Heart left ventricle (tissue), 16 donors: Measurements from ENCODE around the gene TEX38. TPM values are rescaled to one million over a fixed set of nuclear protein-coding genes. Genes with fewer than 3 reads are reported as not detected.

Source experiments
- ATAC-seq, 4 donors: fragments of 200-7000 bp; cut with Tn5 transposase; one replicate each; pipeline ENCODE4 v1.9.1; 2020 to 2022; ENCODE audit warnings: moderate library complexity in 4 of 4, mild to moderate bottlenecking in 3 of 4, moderate number of reproducible peaks in 1 of 4
- DNase-seq, 5 donors: peaks; one replicate each; pipeline ENCODE4 v3.0.0-alpha.2; 2020
- H3K27ac ChIP-seq, 12 donors: fragments of 200-600 bp; sonication (generic) in 4 of 12; one replicate each; pipeline versions ENCODE4 v1.5.0 to v1.8.0; 2016 to 2022; ENCODE audit warnings: mild to moderate bottlenecking in 2 of 12
- H3K27me3 ChIP-seq, 9 donors: fragments of 200-600 bp; sonication (generic) in 2 of 9; one replicate each; pipeline versions ENCODE4 v1.5.1 to v1.8.0; 2016 to 2022; ENCODE audit warnings: mild to moderate bottlenecking in 3 of 9
- H3K36me3 ChIP-seq, 9 donors: fragments of 200-600 bp; sonication (generic) in 2 of 9; one replicate each; pipeline versions ENCODE4 v1.5.0 to v1.8.0; 2018 to 2022; ENCODE audit warnings: mild to moderate bottlenecking in 2 of 9
- H3K4me1 ChIP-seq, 12 donors: fragments of 200-600 bp; sonication (generic) in 4 of 12; one replicate each; pipeline versions ENCODE4 v1.5.0 to v1.8.0; 2016 to 2022; ENCODE audit warnings: mild to moderate bottlenecking in 3 of 12
- H3K4me3 ChIP-seq, 12 donors: fragments of 200-600 bp; sonication (generic) in 4 of 12; one replicate each; pipeline versions ENCODE4 v1.5.0 to v1.8.0; 2017 to 2022; ENCODE audit warnings: mild to moderate bottlenecking in 9 of 12, moderate library complexity in 4 of 12
- H3K9me3 ChIP-seq, 12 donors: fragments of 200-600 bp; sonication (generic) in 4 of 12; one replicate each; pipeline versions ENCODE4 v1.5.0 to v1.8.0; 2016 to 2022; ENCODE audit warnings: mild to moderate bottlenecking in 1 of 12
- POLR2A ChIP-seq, 2 donors: fragments of 450-650 bp; IDR thresholded peaks; one replicate each; pipeline ENCODE4 v1.6.1; 2017; ENCODE audit warnings: antibody characterized with exemption in 2 of 2, mild to moderate bottlenecking in 2 of 2, moderate library complexity in 2 of 2
- WGBS, 4 donors: extraction: QIAGEN DNeasy Blood & Tissue Kit in 2 of 4; methylation state at CpG; one replicate each; pipeline versions ENCODE4 v1.1.5 to v1.1.7; 2013 to 2018; 5-methylcytosine and 5-hydroxymethylcytosine counted together
- intact Hi-C, 10 donors: fragments of 100-400 bp; cut with DNase I; formaldehyde crosslinking; loops; one replicate each; pipeline versions ENCODE4 v1.11.1 to v1.14.2; 2022
- polyA plus RNA-seq, 2 donors: library from polyadenylated mRNA; stranded (reverse); fragments of 200-250 nt; gene quantifications; one replicate each; pipeline ENCODE4 v1.2.3, GENCODE V29; 2013
- total RNA-seq, 9 donors: library from RNA; depleted of rRNA in 2 of 9; stranded (reverse); fragments of >200 nt in 2 of 9; fragmentation: NEBNext Ultra II Directional in 3 of 9; extraction: Animal tissue kit (Norgen Biotek cat#: 25700) in 3 of 9; gene quantifications; one replicate each; pipeline versions ENCODE4 v1.1.0 to v1.2.4, GENCODE V29; 2016 to 2023
- TF ChIP-seq, protein P1 (sequence below), 12 donors: fragments of 200-600 bp; sonication (generic) in 4 of 12; IDR thresholded peaks; one replicate each; pipeline versions ENCODE4 v1.5.0 to v1.8.0; 2018 to 2022; ENCODE audit warnings: antibody characterized with exemption in 12 of 12, mild to moderate bottlenecking in 5 of 12
- donor health status: ischemic (EF 13 %, LVEDD 7.1; RV severe dilation, severe dysfunction).
- donor health status: healthy with polysubstance abuse.
- donor health status: DM: no; HTN: yes; CAD: no.
- donor health status: DM: no; HTN: no; CAD: no.
- donor health status: ischemic (EF 25% LVEDD 6.9; RV normal size, moderate dysfunction).
- donor health status: ischemic (EF 25% LVEDD 5.7; RV mildly dilated, moderate dysfunction).
- donor health status: healthy.
- donor health status: DM: yes; HTN: yes; CAD: no.
- donor health status: ischemic (EF 35%, LVEDD 5.7; RV mildly dilated, moderate dysfunction).
- donor health status: nonischemic (EF 11% LVEDD 7.7; RV severe dilation, severe dysfunction).
- donor health status: DM: yes; HTN: yes; CAD: no.
- donor health status: PGD.
- donor health status: ischemic (EF 29% LVEDD 5.4; RV normal size, mild dysfunction).
- donor health status: nonischemic (EF 23%, LVEDD 6.1; RV moderate dilation, normal function).

The TEX38 gene
- total and polyA plus RNA-seq, 11 donors, result 0.81 TPM; not detected in 10

DNA sequence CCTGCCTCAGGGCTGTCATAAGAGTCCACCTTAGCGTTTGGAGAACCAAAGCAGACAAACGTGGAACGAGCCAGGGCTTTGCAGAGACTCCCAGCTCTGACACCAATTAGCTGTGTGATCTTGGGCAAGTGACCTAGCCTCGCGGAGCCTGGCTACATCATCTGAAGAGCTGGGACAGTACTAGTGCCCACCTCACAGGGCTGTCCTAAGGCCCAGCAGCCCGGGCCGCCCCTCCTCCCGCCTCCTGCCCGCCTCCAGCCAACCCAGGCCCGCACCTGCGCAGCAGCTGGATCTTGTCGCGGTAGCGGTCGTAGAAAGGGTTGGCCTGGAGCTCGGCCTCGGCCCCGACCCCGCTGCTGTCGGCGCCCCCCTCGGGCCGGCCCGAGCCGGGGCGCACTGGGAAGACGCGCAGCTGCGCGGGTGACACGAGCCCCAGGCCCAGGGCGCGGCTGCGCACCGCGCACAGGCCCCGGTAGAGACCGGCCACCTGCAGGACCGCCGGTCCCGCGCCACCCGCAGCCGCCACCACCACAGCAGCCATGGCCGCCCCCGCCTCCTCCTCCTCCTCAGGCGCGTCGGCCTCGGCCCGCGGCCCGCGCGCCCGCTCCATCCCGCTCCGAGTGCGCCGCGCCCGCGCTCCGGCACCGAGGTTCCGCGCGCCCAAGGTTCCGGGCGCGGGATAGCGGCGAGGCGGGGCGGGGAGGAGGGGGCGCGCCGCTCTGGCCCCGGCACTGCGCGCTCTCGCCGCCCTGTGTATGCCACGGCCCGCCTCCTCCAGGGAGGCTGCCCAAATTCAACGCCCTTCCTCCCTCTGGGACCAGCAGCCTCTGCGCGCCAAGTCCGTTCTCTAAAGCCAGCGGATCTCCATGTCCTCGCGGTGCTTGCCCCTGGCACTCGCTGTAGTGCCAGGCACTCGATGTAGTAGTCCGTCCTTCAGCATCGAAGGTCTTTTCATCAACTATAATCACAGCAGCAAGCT, 3.6 kb upstream of the TEX38 start, which contains the start of gene ATPAF1:
ATPAF1 (minus strand) TSS at position 583 of the 979 bp plus-strand sequence; CDS start at position 541, 42 bp downstream.
- ATAC-seq, result peak; percentile 73 to 94 (median 90)
- peak; percentile 71 to 86 (median 80) for DNase-seq

DNA sequence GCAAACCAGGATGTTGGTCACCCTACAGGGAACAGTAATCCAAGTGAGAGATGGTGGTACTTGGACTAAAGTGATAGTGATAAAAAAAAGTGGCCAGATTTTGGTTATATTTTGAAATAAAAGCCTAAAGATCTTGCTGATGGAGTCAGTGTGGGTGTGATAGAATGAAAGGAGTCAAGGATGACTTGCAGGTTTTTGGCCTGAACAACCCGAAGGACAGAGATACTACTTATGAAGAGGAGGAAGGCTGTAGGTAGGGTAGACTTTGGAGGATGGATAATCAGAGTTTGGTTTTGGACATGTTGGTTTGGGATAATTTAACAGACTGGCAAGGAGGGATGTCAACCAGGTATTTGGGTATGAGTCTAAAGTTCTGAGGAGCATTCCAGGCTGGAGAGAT, 1.5 kb upstream of the TEX38 start:
- no peak for ATAC-seq
- H3K9me3 ChIP-seq, result no peaks in the 10 kb centered on the region
- peaks cover 0 to 28% (median 17%) of the 10 kb centered on the region in 9 donors for H3K36me3 ChIP-seq
- WGBS, 4 donors, result 90 to 98% (median 93%) methylated on average over 1 of the region's 1 CpG
- no peak overlapping the region for H3K27ac ChIP-seq
- H3K27me3 ChIP-seq, result no peaks in the 10 kb centered on the region
- H3K4me3 ChIP-seq, result no peak overlapping the region
- no peak for DNase-seq
- peaks cover 4 to 28% (median 21%) of the 10 kb centered on the region in 12 donors for H3K4me1 ChIP-seq
- TF ChIP-seq, protein P1, sequence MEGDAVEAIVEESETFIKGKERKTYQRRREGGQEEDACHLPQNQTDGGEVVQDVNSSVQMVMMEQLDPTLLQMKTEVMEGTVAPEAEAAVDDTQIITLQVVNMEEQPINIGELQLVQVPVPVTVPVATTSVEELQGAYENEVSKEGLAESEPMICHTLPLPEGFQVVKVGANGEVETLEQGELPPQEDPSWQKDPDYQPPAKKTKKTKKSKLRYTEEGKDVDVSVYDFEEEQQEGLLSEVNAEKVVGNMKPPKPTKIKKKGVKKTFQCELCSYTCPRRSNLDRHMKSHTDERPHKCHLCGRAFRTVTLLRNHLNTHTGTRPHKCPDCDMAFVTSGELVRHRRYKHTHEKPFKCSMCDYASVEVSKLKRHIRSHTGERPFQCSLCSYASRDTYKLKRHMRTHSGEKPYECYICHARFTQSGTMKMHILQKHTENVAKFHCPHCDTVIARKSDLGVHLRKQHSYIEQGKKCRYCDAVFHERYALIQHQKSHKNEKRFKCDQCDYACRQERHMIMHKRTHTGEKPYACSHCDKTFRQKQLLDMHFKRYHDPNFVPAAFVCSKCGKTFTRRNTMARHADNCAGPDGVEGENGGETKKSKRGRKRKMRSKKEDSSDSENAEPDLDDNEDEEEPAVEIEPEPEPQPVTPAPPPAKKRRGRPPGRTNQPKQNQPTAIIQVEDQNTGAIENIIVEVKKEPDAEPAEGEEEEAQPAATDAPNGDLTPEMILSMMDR (IDR thresholded peaks at IDR 0.05), result no peak
- no peak for TF ChIP-seq POLR2A (IDR thresholded peaks at IDR 0.05)
- intact Hi-C loops, result loop anchor here in 2 of 10 donors (5.0 kb wide), 1 partner anchor 47 kb away; the partner anchor contains the start of gene EFCAB14 (in 2 of the 2)

More for the DNA sequence above, 3.6 kb upstream of the TEX38 start, which contains the start of gene ATPAF1:
- H3K27me3 ChIP-seq, result no peaks in the 10 kb centered on the region
- peaks cover 4 to 31% (median 22%) of the 10 kb centered on the region in 12 donors for H3K4me1 ChIP-seq
- H3K36me3 ChIP-seq, result peaks cover 0 to 29% (median 22%) of the 10 kb centered on the region in 9 donors
- intact Hi-C loops, result loop anchor here in 5 of 10 donors (5.0 to 10.0 kb wide), 4 partner anchors 49 to 54 kb away; partner anchors contain the start of genes MOB3C (in 3 of the 5) and EFCAB14 (in 1 of the 5)
- H3K9me3 ChIP-seq, result no peaks in the 10 kb centered on the region
- H3K27ac ChIP-seq, result peak within 1 kb of the TSS; percentile 74 to 92 (median 83)
- peak in 1 of 2 donors; percentile 42 for TF ChIP-seq POLR2A (IDR thresholded peaks at IDR 0.05)
- TF ChIP-seq, protein P1 (IDR thresholded peaks at IDR 0.05), result peak in 1 of 12 donors; percentile 5
- H3K4me3 ChIP-seq, result peak within 1 kb of the TSS; percentile 66 to 98 (median 92)
- 1% methylated on average over 18 to 96 of the region's 96 CpGs for WGBS, 4 donors

DNA sequence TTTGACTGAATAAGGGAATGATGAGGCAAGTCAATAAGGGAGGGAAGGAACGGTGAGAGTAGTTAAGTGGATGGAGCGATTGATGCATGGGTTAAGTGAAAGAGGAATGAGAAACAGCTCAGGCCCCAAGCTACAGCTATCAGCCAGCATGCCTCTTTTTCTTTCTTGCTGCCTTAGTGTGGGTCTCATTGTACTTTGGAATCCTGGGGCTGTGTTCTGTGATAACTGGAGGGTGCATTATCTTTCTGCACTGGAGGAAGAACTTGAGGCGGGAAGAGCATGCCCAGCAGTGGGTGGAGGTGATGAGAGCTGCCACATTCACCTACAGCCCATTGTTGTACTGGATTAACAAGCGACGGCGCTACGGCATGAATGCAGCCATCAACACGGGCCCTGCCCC, 1.0 kb downstream of the TEX38 start:
- Histone ChIP-seq H3K27me3 (no peaks in the 10 kb centered on the region), H3K27ac (no peak overlapping the region), H3K4me1 (peaks cover 0 to 18% (median 1%) of the 10 kb centered on the region in 12 donors), H3K9me3 (no peaks in the 10 kb centered on the region), H3K4me3 (no peak overlapping the region), H3K36me3 (peaks cover 0 to 43% (median 38%) of the 10 kb centered on the region in 9 donors)
- intact Hi-C loops, result loop anchor here in 2 of 10 donors (5.0 kb wide), 1 partner anchor 45 kb away; the partner anchor contains the start of gene EFCAB14 (in 2 of the 2)
- no peak for DNase-seq
- no peak for ATAC-seq
- TF ChIP-seq, protein P1 (IDR thresholded peaks at IDR 0.05), result no peak
- no peak for TF ChIP-seq POLR2A (IDR thresholded peaks at IDR 0.05)
- WGBS, 4 donors, result 57 to 75% (median 65%) methylated on average over 8 of the region's 8 CpGs
